Subcutaneous adipose tissue (tissue), 4 donors: ENCODE results near the gene OR2K2. TPM values are rescaled to one million over a fixed set of nuclear protein-coding genes. Genes with fewer than 3 reads are reported as not detected.

Source experiments
- total RNA-seq, 4 donors: library from RNA; depleted of rRNA; stranded (reverse); fragments of >200 nt; gene quantifications; one replicate each; pipeline ENCODE4 v1.1.0, GENCODE V29; 2016
- TF ChIP-seq, protein P1 (sequence below): fragments of 450-650 bp; IDR thresholded peaks from one replicate; pipeline ENCODE4 v1.5.1; 2016; ENCODE audit warnings: low read depth, mild to moderate bottlenecking, control low read depth, antibody characterized with exemption, moderate library complexity

The OR2K2 gene
- total RNA-seq, 4 donors from 2014 or later = not detected

DNA sequence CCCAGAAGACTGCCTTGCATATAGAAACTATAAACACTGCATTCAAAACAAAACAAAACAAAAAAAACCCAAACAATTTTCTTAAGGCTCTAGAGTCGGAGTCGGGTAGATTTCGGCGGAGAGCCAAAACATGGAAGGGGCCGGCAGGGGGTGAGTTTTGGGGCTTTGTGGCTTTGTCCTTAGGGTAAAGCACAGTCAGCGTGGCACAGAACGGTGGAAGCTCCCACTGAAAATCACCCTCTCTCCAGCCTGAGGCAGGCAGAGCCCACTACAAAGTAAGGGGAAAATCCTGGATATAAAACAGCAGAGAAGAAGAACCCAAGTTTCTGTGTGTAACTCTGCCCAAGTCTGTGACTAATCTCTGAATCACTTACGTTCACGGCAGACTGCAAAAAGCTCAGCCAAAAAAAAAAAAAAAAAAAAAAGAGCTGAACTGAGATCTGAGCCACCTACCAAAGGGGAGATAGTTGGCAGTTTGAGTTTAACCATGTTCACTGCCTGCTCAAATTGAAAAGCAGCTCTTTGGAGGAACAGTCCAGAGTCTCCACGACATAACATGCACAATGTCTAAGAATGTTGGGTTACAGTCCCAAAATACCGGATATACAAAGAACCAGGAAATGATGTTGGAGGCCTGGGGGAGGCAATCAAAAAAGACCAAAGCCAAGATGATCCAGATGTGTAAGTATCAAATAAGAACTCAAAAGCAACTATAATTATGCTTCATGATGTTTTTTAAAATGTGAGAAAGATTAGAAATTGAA lies 26.6 kb upstream of the OR2K2 start:
- TF ChIP-seq, protein P1, sequence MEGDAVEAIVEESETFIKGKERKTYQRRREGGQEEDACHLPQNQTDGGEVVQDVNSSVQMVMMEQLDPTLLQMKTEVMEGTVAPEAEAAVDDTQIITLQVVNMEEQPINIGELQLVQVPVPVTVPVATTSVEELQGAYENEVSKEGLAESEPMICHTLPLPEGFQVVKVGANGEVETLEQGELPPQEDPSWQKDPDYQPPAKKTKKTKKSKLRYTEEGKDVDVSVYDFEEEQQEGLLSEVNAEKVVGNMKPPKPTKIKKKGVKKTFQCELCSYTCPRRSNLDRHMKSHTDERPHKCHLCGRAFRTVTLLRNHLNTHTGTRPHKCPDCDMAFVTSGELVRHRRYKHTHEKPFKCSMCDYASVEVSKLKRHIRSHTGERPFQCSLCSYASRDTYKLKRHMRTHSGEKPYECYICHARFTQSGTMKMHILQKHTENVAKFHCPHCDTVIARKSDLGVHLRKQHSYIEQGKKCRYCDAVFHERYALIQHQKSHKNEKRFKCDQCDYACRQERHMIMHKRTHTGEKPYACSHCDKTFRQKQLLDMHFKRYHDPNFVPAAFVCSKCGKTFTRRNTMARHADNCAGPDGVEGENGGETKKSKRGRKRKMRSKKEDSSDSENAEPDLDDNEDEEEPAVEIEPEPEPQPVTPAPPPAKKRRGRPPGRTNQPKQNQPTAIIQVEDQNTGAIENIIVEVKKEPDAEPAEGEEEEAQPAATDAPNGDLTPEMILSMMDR = no peak

DNA sequence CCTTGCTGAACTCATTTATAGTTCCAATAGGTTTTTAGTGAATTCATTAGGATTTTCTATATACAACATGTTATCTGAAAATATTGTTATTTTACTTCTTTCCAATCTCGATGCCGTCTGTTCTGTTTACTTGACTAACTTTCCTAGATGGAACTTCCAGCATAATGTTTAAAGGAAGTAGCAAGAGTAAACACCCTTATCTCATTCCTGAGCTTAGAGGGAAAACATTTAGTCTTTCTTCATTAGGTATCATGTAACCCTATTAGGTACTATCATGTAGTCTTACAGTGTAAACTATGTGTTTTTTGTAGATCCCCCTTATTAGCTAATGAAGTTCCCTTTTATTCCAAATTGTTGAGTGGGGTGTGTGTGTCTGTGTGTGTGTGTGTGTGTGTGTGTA lies 22.5 kb upstream of the OR2K2 start:
- TF ChIP-seq, protein P1 = no peak

DNA sequence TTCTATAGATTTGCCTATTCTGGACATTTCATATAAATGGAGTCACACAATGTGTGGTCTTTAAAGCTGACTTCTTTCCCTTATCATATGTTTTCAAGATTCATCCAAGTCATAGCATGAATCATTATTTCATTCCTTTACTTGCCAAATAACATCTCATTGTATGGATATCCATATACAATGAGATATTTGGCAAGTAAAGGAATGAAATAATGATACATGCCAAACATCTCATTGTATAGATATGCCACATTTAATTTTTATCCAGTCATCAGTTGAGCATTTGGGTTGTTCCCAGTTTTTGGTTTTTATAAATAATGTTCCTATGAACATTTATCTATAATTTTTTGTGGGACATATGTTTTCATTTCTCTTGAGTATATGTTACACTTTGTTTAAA lies 20.5 kb upstream of the OR2K2 start:
- TF ChIP-seq, protein P1 = no peak

DNA sequence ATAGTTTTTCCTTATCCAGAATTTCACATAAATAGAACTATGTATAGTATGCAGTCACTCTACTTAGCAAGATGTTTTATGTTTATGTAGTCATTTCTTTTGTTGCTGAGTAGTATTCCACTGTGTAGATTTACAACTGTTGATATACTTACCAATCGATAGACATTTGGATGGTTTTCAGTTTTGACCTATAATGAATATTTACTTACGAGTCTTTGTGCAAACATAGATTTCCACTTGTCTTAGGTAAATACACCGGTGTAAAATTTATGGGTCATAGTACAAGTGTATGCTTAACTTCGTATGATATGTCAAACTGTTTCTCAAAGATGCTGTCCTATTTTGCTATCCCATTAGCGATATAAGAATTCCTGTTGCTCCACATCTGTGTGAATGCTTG lies 19.7 kb upstream of the OR2K2 start:
- TF ChIP-seq, protein P1 = no peak

DNA sequence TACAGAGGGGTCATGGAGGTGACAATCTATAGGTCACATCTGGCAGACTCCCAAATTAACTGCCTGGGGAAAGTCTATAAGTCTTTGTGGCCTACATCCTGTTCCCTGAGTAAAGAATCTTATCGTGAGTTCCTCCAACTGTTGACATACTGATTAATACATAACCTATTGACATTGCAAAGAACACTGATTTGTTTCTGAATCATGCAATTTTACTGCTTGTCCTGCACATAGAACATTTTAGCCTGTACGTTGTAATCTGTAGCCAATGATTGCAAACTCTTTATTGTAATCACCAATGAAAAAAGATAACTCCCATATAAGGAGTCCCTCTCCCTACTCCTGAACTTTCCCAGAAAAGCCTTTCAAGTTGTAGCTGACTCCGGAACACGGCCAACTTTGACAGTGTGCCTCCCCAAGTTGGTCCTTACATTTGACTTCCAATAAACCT lies 18.8 kb upstream of the OR2K2 start:
- TF ChIP-seq, protein P1 = no peak

DNA sequence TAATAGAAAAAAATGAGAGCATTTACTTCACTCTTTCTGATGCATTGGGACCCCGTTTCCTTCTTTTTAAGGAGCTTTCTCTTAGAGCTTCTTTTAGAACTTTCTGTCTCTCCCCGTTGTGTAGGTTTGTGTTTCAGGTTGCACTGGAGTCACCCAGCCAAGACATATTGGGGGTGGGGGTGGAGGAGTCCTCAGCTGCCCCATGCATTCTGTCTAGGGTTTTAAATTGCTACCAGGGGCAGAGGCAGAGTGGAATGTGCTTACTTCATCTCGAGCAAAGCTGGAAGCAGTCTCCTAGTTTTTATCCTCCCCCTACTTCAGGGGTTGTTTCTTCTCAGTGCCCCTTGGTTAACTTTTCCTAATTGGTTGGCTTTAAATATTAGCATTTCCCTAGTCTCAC lies 9.4 kb downstream of the OR2K2 start:
- TF ChIP-seq, protein P1 = no peak

DNA sequence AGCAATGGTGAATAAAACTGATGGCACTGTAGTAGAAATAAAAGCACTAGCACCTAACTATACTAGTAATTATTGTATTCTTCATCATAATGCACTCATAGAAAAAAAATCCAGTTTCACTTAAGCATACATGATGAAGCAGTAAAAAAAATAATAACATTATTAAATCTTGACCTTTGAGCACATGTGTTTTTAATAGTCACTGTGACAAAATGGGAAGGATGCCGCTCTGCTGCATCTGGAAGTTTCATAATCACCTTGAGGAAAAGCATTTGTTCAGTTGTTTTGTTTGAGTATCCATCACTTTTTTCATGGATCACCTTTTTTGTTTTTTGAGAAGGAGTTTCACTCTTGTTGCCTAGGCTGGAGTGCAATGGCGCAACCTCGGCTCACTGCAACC lies 13.2 kb downstream of the OR2K2 start:
- TF ChIP-seq, protein P1 = no peak
